ENCODE results near the gene ATP2B1. TPM values are rescaled to one million over a fixed set of nuclear protein-coding genes. Genes with fewer than 3 reads are reported as not detected.

The ATP2B1 gene
- total and polyA plus RNA-seq, 2 donors: 13.3 to 183 TPM

DNA sequence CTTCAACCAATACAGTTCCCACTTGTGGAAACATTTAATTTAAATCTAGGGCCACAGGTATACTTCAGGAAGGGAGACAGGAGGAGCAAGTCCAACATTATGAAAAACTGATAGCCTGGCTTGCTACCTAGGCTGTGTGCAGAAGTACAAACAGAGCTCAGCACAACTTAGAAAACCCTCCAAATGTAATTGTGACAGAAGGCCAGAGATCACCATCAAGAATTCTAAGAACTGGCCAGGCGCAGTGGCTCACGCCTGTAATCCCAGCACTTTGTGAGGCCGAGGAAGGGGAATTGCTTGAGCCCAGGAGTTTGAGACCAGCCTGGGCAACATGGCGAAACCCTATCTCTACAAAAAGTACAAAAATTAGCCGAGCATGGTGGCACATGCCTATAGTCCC is 14.1 kb downstream of the ATP2B1 start:
- Histone ChIP-seq H3K27ac (ENCODE audit: low read depth) (no peak overlapping the region), H3K4me1 (ENCODE audit: insufficient read depth) (peaks cover 2% of the 10 kb centered on the region), H3K36me3 (ENCODE audit: insufficient read depth) (no peaks in the 10 kb centered on the region), H3K4me3 (ENCODE audit: low read depth, low read length) (no peak overlapping the region)
- DNase-seq (ENCODE audit: extremely low spot score): no peak
- 98% methylated on average over 5 of the region's 5 CpGs for WGBS

- WGBS: 86% methylated on average over 3 of the region's 3 CpGs
- no peak for DNase-seq (ENCODE audit: extremely low spot score)
- H3K4me1 ChIP-seq (ENCODE audit: insufficient read depth): peaks cover 4% of the 10 kb centered on the region
Measured at GRCh38 chr12:89693639-89694202, 14.9 kb downstream of the ATP2B1 start.

DNA sequence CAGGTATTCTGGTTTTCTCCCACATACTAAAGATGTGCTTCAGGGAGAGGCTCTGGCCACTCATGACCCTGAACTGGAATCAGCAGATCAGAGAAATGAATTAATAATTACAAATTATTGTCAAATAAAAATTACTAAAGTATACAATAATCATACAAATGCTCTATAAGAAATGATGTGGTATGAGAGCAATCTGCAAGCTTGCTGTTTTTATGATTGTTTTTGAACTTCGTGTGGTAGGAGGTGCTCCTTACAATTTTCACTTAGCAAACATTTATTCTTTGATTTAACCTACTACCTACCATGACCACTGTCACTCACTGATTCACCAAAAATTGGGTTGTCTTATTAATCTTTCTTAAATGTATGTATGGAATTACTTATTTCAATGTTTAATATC is 16.2 kb downstream of the ATP2B1 start:
- Histone ChIP-seq H3K4me3 (ENCODE audit: low read depth, low read length) (no peak overlapping the region), H3K4me1 (ENCODE audit: insufficient read depth) (peaks cover 4% of the 10 kb centered on the region), H3K36me3 (ENCODE audit: insufficient read depth) (no peaks in the 10 kb centered on the region), H3K27ac (ENCODE audit: low read depth) (no peak overlapping the region)
- no peak for DNase-seq (ENCODE audit: extremely low spot score)
- WGBS: 61% methylated on average over 1 of the region's 1 CpG

More at GRCh38 chr12:89693639-89694202, 14.9 kb downstream of the ATP2B1 start:
- Histone ChIP-seq H3K36me3 (ENCODE audit: insufficient read depth) (no peaks in the 10 kb centered on the region), H3K4me3 (ENCODE audit: low read depth, low read length) (no peak overlapping the region), H3K27ac (ENCODE audit: low read depth) (no peak overlapping the region)

DNA sequence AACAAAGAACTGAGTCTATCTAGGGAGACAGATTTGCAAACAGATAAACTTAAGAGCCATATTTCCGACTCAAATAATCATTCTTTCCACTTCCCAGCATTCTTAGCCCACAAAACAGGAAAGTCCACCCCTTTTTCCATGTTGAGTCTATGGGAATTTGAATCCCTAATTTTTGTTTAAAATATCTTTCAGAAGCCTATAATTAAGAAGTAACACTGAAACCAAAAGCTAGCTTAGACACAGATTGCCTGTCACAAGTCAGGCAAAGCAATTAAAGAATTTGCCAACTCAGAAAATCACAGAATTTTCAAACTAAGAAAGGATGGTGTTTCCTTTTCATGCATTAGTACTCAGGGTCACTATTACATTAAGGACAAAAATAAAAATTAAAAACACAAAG is 17.0 kb downstream of the ATP2B1 start:
- Histone ChIP-seq H3K36me3 (ENCODE audit: insufficient read depth) (no peaks in the 10 kb centered on the region), H3K4me3 (ENCODE audit: low read depth, low read length) (no peak overlapping the region), H3K4me1 (ENCODE audit: insufficient read depth) (peaks cover 4% of the 10 kb centered on the region), H3K27ac (ENCODE audit: low read depth) (no peak overlapping the region)
- 84% methylated on average over 1 of the region's 1 CpG for WGBS
- no peak for DNase-seq (ENCODE audit: extremely low spot score)

DNA sequence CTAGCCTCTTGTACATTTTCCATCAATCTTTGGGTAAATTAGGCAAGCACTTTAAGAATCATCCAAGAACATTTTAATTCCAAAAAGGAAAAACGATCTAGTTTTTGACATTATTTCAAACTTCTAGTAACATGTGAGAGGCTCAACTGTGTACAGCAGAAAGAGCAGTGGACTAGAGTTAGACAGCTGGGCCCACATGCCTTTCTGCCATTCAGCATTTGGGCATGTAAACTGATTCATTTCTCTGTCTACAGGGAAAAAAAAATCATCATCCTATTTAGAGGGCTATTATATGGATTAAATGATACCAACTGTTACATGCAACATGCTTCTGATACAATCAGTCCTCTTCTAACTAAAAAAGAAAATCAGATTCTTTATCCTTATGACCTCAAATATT is 17.7 kb downstream of the ATP2B1 start:
- DNase-seq (ENCODE audit: extremely low spot score): no peak
- H3K27ac ChIP-seq (ENCODE audit: low read depth): no peak overlapping the region
- 55% methylated on average over 1 of the region's 1 CpG for WGBS
- no peaks in the 10 kb centered on the region for H3K36me3 ChIP-seq (ENCODE audit: insufficient read depth)
- H3K4me3 ChIP-seq (ENCODE audit: low read depth, low read length): no peak overlapping the region
- peaks cover 3% of the 10 kb centered on the region for H3K4me1 ChIP-seq (ENCODE audit: insufficient read depth)

DNA sequence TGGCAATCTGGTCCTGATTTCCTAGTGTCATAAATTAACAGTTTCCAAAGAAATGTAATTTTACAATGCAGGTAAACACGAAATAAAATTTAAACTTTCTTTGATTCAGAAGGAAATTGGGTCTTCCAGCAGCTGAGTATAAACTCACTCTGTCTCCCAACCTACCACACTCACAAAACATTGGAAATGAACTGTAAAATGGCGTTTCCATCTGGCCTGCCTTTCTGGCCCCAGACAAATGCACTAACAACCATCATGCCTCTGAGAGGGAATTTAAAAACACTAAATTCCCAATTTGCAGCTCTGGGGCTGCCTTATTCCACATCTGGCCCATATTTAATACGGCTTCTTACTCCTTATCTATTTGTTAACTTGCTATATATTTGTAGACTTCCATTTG is 19.3 kb downstream of the ATP2B1 start:
- 91% methylated on average over 3 of the region's 3 CpGs for WGBS
- DNase-seq (ENCODE audit: extremely low spot score): no peak

GRCh38 chr12:89686311-89686710 is 22.3 kb downstream of the ATP2B1 start:
- 87% methylated on average over 2 of the region's 2 CpGs for WGBS
- Histone ChIP-seq H3K4me3 (ENCODE audit: low read depth, low read length) (no peak overlapping the region), H3K36me3 (ENCODE audit: insufficient read depth) (no peaks in the 10 kb centered on the region), H3K27ac (ENCODE audit: low read depth) (no peak overlapping the region), H3K4me1 (ENCODE audit: insufficient read depth) (peaks cover 2% of the 10 kb centered on the region)
- DNase-seq (ENCODE audit: extremely low spot score): no peak

More for the DNA sequence above, 19.3 kb downstream of the ATP2B1 start:
- Histone ChIP-seq H3K36me3 (ENCODE audit: insufficient read depth) (no peaks in the 10 kb centered on the region), H3K4me1 (ENCODE audit: insufficient read depth) (peaks cover 2% of the 10 kb centered on the region), H3K4me3 (ENCODE audit: low read depth, low read length) (no peak overlapping the region), H3K27ac (ENCODE audit: low read depth) (no peak overlapping the region)

- H3K4me1 ChIP-seq (ENCODE audit: insufficient read depth): peaks cover 2% of the 10 kb centered on the region
- H3K27ac ChIP-seq (ENCODE audit: low read depth): no peak overlapping the region
- H3K36me3 ChIP-seq (ENCODE audit: insufficient read depth): no peaks in the 10 kb centered on the region
- H3K4me3 ChIP-seq (ENCODE audit: low read depth, low read length): no peak overlapping the region
- DNase-seq (ENCODE audit: extremely low spot score): no peak
Measured at GRCh38 chr12:89685363-89685972, 23.2 kb downstream of the ATP2B1 start.

DNA sequence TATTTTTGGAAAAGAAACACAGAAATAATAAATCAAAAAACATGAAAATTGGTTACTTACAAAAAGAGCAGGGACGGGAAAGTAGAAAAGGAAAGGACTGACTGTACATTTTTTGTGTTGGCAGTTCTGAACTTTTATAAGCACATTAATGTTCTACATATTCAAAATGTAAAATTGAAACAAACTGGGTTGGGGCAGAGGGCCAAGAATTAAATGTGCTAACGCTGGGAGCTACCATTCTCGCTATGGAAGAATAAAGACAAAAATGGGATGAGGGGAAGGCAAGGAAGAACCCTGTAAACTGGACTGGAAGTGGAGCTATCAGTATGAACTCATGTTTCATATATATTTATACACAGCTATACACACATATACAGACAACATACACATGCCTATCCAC is 24.5 kb downstream of the ATP2B1 start:
- Histone ChIP-seq H3K27ac (ENCODE audit: low read depth) (no peak overlapping the region), H3K4me3 (ENCODE audit: low read depth, low read length) (no peak overlapping the region), H3K4me1 (ENCODE audit: insufficient read depth) (no peaks in the 10 kb centered on the region), H3K36me3 (ENCODE audit: insufficient read depth) (no peaks in the 10 kb centered on the region)
- 82% methylated on average over 3 of the region's 3 CpGs for WGBS
- no peak for DNase-seq (ENCODE audit: extremely low spot score)

GRCh38 chr12:89682284-89682683 is 26.4 kb downstream of the ATP2B1 start:
- 96% methylated on average over 3 of the region's 3 CpGs for WGBS

GRCh38 chr12:89680409-89680808 is 28.2 kb downstream of the ATP2B1 start:
- Histone ChIP-seq H3K27ac (ENCODE audit: low read depth) (no peak overlapping the region), H3K36me3 (ENCODE audit: insufficient read depth) (no peaks in the 10 kb centered on the region), H3K4me1 (ENCODE audit: insufficient read depth) (no peaks in the 10 kb centered on the region), H3K4me3 (ENCODE audit: low read depth, low read length) (no peak overlapping the region)
- no peak for DNase-seq (ENCODE audit: extremely low spot score)
- 98% methylated on average over 4 of the region's 4 CpGs for WGBS

More at GRCh38 chr12:89682284-89682683, 26.4 kb downstream of the ATP2B1 start:
- no peaks in the 10 kb centered on the region for H3K4me1 ChIP-seq (ENCODE audit: insufficient read depth)
- H3K36me3 ChIP-seq (ENCODE audit: insufficient read depth): no peaks in the 10 kb centered on the region
- no peak for DNase-seq (ENCODE audit: extremely low spot score)
- H3K27ac ChIP-seq (ENCODE audit: low read depth): no peak overlapping the region
- H3K4me3 ChIP-seq (ENCODE audit: low read depth, low read length): no peak overlapping the region

DNA sequence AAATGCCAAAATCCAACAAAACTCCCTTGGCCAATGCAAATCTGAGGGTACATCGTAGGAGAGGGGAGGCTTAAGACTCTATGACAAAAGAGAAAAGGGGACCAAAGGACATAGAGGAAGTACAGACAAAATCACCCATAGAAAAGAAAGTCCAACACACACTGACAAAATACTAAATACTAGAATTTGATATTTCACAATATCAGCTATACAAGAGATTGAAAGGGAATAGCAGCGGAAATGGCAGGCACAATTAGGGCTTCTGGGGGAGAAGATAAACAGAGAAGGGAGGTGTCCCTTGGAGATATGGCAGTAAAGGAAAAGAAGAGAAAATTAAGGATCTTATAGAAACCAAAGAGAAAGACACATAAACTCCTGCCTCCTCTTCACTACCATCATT is 29.0 kb downstream of the ATP2B1 start:
- DNase-seq (ENCODE audit: extremely low spot score): no peak
- H3K4me3 ChIP-seq (ENCODE audit: low read depth, low read length): no peak overlapping the region
- H3K4me1 ChIP-seq (ENCODE audit: insufficient read depth): no peaks in the 10 kb centered on the region
- no peak overlapping the region for H3K27ac ChIP-seq (ENCODE audit: low read depth)
- WGBS: 98% methylated on average over 2 of the region's 2 CpGs
- H3K36me3 ChIP-seq (ENCODE audit: insufficient read depth): no peaks in the 10 kb centered on the region

DNA sequence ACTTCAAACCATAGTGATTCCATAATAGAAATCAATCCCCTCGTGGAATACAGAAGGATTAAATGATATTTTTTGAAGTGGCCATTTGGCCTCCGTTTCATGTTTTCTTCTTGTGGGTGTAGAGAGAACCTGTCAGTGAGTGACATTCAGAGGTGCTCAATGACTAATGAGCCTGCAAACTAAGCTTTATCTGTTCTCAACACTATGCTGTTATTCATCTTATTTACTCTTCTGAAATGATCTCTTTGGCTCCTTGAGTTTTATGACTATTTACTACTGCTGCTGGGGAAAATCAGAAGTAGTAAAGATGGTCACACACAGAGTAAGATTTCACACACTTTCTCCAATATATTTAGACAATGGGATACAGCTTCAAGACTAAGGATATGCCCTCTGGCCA is 30.4 kb downstream of the ATP2B1 start:
- no peak for DNase-seq (ENCODE audit: extremely low spot score)
- 82% methylated on average over 2 of the region's 2 CpGs for WGBS
- no peak overlapping the region for H3K27ac ChIP-seq (ENCODE audit: low read depth)
- H3K36me3 ChIP-seq (ENCODE audit: insufficient read depth): no peaks in the 10 kb centered on the region
- no peak overlapping the region for H3K4me3 ChIP-seq (ENCODE audit: low read depth, low read length)
- no peaks in the 10 kb centered on the region for H3K4me1 ChIP-seq (ENCODE audit: insufficient read depth)

DNA sequence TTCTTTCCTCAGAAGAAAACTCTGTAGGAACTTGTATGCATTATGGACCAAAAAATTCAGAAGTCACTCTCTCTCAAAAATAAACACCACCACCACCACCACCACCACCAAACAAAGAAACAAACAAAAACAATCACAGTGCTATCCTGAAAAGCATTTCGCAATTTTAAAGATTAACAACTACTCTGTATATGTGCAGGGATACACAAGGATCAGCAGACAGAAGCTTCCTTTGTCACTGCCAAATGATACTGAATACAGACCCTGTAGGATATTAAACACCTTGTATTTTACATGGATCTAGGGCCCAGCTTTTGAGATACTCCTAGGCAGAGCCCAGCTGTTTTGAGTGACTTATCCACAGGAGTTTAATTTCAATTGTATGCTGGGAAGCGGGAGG is 31.7 kb downstream of the ATP2B1 start:
- Histone ChIP-seq H3K36me3 (ENCODE audit: insufficient read depth) (no peaks in the 10 kb centered on the region), H3K27ac (ENCODE audit: low read depth) (no peak overlapping the region), H3K4me3 (ENCODE audit: low read depth, low read length) (no peak overlapping the region), H3K4me1 (ENCODE audit: insufficient read depth) (no peaks in the 10 kb centered on the region)
- DNase-seq (ENCODE audit: extremely low spot score): no peak
- WGBS: 91% methylated on average over 2 of the region's 2 CpGs
